ENCODE data around the gene L3MBTL2. TPM values are rescaled to one million over a fixed set of nuclear protein-coding genes. Genes with fewer than 3 reads are reported as not detected.
"Not testable (repeated sequence)": the region's sequence is repeated elsewhere in the genome, so short reads cannot be mapped to it uniquely, and the experiment has no call there.

Gene L3MBTL2
- total RNA-seq, 1 experiment from 2014 or later, result 28.4 TPM

- DNase-seq (ENCODE audit: low spot score), result no peak
Observed at GRCh38 chr22:41241133-41241676, 36.1 kb downstream of the L3MBTL2 start.

GRCh38 chr22:41242396-41243117, 37.4 kb downstream of the L3MBTL2 start:
- no peak for DNase-seq (ENCODE audit: low spot score)

- DNase-seq (ENCODE audit: low spot score), result no peak
Observed at GRCh38 chr22:41243361-41243760, 38.2 kb downstream of the L3MBTL2 start.

- DNase-seq (ENCODE audit: low spot score), result no peak
Observed at GRCh38 chr22:41245917-41246499, 40.9 kb downstream of the L3MBTL2 start.

GRCh38 chr22:41247703-41248102, 42.6 kb downstream of the L3MBTL2 start:
- DNase-seq (ENCODE audit: low spot score), result no peak

GRCh38 chr22:41248314-41248713, 43.2 kb downstream of the L3MBTL2 start:
- DNase-seq (ENCODE audit: low spot score), result no peak

- no peak for DNase-seq (ENCODE audit: low spot score)
Observed at GRCh38 chr22:41248758-41249157, 43.6 kb downstream of the L3MBTL2 start.

GRCh38 chr22:41249442-41249841, 44.3 kb downstream of the L3MBTL2 start:
- no peak for DNase-seq (ENCODE audit: low spot score)

GRCh38 chr22:41250127-41250526, 45.0 kb downstream of the L3MBTL2 start:
- DNase-seq (ENCODE audit: low spot score), result no peak

- DNase-seq (ENCODE audit: low spot score), result no peak
Observed at GRCh38 chr22:41252365-41252764, 47.3 kb downstream of the L3MBTL2 start.

GRCh38 chr22:41254230-41254629, 49.1 kb downstream of the L3MBTL2 start:
- no peak for DNase-seq (ENCODE audit: low spot score)

GRCh38 chr22:41256254-41257253, 51.4 kb downstream of the L3MBTL2 start:
- no peak for DNase-seq (ENCODE audit: low spot score)

GRCh38 chr22:41257696-41258095, 52.6 kb downstream of the L3MBTL2 start:
- DNase-seq (ENCODE audit: low spot score), result no peak

- not testable (repeated sequence) for DNase-seq (ENCODE audit: low spot score)
Observed at GRCh38 chr22:41259756-41260155, 54.6 kb downstream of the L3MBTL2 start.

GRCh38 chr22:41260871-41261270, 55.8 kb downstream of the L3MBTL2 start:
- no peak for DNase-seq (ENCODE audit: low spot score)

- DNase-seq (ENCODE audit: low spot score), result no peak
Observed at GRCh38 chr22:41261541-41262249, 56.6 kb downstream of the L3MBTL2 start.

- no peak for DNase-seq (ENCODE audit: low spot score)
Observed at GRCh38 chr22:41262250-41262765, 57.2 kb downstream of the L3MBTL2 start.

- no peak for DNase-seq (ENCODE audit: low spot score)
Observed at GRCh38 chr22:41263704-41264103, 58.6 kb downstream of the L3MBTL2 start.

GRCh38 chr22:41264408-41264941, 59.4 kb downstream of the L3MBTL2 start:
- DNase-seq (ENCODE audit: low spot score), result no peak

- DNase-seq (ENCODE audit: low spot score), result no peak
Observed at GRCh38 chr22:41267958-41268357, 62.8 kb downstream of the L3MBTL2 start.

- no peak for DNase-seq (ENCODE audit: low spot score)
Observed at GRCh38 chr22:41271787-41272186, 66.7 kb downstream of the L3MBTL2 start.

All from HT-29 (cell line).